HG03097 (cell line): Measurements from ENCODE around the gene GPR37L1.
"Not testable (repeated sequence)": the region's sequence is repeated elsewhere in the genome, so short reads cannot be mapped to it uniquely, and the experiment has no call there.

ENCODE experiments used
- ATAC-seq: cut with Tn5 transposase; IDR thresholded peaks from one replicate; pipeline ENCODE4 v1.9.1; 2021; ENCODE audit not compliant: unreplicated experiment, low FRiP score

GPR37L1 gene

DNA sequence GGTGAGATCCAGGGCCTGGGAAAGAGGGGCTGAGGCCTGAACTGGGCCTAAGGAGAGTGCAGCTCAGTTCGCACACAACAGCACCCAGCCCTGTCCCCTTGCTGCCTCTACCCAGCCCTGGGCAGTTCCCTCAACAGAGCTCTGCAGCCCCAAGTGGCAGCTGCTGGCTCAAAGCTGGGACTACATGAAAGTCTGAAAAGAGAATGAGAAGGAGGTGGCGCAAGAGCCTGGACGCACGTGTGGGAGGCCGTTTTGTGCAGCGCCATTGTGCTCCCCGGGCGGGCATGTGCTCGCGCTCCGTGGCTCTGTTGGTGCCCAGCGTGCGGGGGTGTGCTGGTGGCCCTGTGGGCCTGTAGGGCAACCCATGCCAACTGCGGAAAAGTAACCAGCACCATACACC, 10.3 kb downstream of the GPR37L1 start:
- no peak for ATAC-seq

DNA sequence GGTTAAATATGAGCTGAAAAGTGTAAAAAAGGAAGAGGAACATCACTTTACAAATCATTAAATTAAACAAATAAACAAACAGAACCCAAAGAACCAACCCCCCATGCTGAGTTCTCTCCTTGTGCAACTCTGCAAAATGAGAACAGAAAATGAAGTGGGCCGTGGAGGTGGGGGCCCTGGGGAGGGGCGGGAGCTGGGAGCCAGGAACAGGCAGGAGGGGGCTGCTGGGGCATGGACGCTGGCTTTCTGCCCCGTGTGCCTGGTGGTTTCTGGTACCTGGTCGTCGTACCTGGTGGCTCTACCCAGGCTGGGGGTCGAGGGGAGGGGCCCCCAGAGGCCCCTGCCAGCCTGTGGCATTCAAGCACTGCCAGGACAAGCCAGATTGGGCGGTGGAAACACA, 10.8 kb downstream of the GPR37L1 start:
- no peak for ATAC-seq

DNA sequence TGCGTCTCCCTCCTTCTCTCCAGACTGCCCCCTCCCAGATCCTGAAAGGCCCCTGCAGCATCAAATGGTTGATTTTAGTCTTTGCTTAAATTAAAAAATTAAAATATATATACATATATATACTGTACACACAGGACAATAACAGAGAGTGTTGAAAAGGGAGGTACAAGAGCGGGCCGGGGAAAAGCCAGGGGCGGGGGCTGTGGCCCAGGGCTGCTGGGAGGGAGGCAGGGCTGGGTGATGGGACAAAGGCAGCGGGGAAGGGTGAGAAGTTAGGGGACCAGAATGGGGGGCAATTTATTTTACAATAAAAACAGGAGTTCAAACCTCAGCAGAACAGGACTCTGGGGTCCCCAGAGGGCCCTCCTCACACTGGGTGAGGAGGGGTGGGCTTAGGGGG, 11.3 kb downstream of the GPR37L1 start:
- no peak for ATAC-seq

DNA sequence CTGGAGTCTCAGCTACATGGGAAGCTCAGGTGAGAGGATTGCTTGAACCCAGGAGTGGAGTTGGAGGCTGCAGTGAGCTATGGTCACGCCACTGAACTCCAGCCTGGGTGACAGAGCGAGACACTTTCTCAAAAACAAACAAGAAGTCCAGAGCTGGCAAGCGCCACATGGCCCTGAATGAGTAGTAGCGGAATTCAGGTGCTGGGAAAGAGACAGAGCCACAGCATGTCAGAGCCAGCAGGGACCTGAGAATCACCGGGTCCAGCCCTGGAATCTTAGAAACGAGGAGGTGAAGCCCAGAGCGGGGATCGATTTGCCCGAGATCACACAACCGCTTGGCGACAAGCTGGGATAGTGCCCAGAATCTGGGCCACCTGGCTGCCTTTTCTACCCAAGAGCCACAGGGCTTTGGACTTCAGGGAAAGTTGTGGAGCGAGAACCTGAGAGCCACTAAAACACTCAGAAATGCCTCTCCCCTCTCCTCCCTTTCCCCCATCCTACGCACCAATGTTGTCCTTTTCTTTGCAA, 12.0 kb downstream of the GPR37L1 start:
- ATAC-seq: no peak

DNA sequence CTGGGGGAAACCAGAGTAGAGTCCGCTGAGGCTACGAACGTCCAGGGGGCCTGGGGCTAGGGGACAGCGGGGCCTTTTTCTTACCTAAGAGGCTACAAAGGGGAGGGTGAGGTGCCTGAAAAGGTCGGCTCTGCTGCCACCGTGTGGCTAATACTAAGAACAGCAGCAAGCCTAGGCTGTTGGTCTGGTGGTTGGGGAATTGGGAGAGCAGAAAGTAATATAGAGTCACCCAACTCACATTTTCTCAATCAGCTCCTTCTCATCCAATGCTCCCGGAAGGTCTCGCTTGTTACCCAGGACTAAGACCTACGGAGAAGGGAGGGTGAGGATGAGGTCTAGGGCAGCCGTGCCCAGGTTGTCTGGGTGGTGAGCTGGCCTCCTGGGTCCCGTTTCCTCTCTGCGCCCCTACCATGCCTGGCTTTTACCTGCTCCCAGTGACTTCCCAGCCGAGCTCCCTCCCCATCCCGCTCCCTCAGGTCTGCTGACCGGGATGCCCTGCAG, 12.6 kb downstream of the GPR37L1 start:
- ATAC-seq: no peak

DNA sequence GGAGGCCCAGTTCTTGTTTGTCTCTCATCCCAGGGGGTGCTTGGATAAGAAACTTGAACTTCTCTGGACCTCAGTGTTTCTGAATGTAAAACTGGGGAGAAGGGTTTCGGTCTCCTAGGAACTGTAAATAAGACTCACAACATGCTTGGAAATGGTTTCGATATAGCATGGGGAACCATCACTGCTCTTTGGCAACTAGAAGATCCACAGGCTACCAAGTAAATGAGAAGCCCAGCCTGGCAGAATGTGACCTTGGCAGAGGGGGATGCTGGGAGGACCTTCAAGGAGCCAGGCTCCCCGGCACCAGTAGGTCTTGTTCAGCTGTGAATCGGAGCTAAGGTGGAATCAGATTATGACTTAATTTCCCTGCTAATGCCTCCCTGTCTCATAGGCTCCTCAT, 18.1 kb downstream of the GPR37L1 start:
- ATAC-seq: no peak

DNA sequence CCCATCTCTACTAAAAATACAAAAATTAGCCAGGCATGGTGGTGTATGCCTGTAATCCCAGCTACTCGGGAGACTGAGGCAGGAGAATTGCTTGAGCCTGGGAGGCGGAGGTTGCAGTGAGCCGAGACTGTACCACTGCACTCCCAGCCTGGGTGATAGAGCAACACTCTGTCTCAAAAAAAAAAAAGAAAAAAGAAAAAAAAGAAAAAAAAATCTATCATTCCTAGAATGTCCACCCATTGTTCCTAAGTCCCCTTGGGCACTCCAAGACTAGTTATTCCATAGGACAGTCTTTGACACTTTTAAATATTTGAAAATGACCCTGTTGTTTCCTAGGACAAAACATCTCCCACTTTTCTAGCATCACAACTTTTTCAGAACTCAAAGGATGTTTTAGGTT, 18.8 kb downstream of the GPR37L1 start:
- ATAC-seq: not testable (repeated sequence)

DNA sequence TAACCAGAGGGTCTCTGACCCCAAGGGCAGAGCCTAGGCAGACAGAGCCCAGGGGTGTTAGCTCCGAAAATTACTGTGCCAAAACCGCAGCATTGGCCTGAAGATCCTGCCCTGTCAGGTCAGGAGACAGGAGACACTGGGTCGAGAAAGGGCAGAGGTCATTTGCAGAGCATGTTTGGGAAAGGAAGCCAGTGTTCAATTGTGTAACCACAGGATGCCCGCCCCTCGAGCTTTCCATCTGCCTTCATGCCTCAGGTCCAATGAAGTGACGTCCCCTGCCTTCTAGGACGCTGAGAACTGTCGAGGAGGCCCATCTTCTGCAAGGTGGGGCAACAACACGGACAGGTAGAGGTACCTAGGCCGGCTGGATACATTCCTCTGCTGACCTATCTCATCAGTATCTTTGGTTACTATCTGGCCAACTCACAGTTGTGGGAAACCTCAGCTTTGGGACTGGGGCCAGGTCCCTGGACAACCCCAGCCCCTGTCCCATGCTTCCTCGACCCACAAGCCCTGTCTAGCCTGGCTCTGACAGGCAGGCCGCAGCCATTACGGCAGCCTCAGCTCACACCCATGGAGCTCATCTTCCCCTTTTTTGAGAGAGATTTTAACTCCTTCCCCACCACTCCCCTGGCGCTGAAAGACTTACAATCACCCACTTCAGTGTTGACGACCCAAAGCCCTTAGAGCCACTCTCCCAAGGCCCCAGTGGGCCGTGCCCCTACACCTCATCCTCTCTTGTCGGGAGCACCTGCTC, 20.5 kb downstream of the GPR37L1 start:
- peak; percentile 20 for ATAC-seq

DNA sequence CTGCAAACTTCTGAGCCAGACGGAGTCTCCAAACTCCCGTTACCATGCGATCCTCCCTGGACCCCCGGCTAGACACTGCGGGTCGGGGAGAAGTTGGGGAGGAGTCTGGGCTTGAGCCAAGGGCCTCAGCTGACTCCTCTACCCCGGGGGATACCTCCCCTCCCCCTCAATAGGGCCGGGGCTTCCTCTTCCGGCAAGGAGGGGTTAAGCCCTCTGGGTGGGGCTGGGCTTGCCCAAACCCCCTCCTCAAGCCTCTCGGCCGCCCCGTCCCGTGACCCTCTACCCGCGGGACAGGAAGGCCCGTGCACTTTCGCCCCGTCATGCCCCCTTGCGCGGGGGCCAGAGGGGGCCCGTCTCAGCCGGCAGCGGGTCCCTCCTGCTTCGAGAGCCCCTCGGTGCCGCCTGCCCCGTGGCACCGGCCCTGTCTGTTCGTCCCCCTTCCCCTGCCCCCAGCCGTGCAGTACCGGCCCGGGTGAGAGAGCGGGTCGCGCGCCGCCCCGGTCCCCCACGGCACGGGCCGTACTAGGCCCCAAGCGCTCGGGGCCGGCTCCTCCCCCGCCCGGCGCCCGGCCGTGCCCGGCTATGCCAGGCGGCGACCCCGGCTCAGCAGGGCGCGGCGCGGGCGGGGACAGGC, 21.2 kb downstream of the GPR37L1 start:
- ATAC-seq: peak; percentile 30

DNA sequence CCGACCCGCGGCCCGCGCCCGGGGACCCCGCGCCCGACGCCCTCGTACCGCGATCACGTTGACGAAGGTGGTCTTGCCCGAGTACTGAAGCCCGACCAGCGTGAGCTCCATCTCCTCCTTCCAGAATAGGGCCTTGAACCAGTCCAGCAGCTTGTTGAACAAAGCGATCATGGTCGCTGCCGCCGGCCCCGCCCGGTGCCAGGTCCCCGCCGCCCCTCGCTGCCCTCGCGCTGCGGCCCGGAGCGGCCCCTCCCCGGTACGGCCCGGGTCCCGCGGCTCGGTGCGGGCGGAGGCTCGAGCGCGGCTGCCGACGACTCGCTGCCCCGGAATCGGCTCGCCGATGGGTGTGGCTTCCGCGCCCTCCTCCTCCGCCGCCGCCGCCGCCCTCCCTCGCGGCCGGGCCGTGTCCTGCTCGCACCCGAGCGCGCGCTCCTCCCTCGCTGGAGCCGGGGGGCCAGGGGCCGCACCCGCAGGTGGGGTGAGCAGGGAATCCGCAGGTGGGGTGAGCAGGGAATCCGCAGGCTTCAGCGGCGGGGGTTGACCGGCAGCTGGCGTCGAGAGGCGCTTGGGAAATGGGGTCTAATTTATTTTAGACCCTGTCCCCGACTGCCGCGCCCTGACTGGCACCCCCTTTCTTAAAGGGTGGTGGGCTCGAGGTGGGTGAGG, 21.8 kb downstream of the GPR37L1 start, which contains the start of gene ARL8A:
TSS of gene ARL8A (minus strand) at position 336 of the 666 bp plus-strand sequence. CDS start at position 171, 165 bp downstream.
- peak; percentile 40 for ATAC-seq

DNA sequence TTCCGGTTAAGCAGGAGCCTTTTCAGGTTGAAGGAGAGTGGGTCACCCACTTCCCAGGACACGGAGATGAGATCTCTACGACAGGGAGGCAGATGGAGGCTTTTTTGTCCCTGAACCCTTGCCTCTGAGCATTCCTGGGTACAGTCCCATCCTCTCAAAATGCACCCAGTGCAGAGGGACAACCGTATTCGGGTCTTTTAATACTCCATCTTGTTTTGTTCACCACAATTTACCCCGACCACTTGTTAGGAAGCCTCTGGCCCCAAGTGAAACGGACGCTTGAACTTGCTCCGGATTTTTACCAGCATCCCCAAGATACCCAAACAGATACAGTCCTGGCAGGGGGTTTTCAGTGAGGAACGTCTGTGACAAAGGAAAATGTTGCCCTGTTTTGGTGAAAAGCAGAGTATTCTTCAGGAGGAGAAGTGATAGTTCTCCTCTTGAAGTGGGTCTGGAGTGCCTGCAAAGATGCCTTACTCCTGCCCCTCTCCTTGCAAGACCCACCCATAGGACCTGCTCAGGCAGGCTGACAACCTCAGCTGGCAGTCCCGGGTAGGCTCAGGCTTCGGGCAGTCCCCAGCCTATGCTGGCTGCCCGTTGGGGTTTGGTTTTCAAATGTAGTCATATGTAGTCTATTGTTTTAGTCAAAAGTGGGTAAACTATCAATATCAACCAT, 22.5 kb downstream of the GPR37L1 start:
- ATAC-seq: no peak

DNA sequence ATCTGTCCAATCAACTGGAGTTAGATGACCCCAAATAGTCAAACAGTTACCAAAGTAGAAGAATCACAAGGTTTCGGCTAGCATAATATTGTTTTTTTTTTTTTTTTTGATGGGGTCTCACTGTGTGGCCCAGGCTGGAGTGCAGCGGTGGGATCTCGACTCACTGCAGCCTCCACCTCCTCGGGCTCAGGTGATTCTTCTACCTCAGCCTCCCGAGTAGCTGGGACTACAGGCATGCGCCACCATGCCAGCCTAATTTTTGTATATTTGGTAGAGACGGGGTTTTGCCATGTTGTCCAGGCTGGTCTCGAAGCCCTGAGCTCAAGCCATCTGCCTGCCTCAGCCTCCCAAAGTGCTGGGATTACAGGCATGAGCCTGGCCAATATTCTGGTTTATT, 23.0 kb downstream of the GPR37L1 start:
- ATAC-seq: not testable (repeated sequence)

DNA sequence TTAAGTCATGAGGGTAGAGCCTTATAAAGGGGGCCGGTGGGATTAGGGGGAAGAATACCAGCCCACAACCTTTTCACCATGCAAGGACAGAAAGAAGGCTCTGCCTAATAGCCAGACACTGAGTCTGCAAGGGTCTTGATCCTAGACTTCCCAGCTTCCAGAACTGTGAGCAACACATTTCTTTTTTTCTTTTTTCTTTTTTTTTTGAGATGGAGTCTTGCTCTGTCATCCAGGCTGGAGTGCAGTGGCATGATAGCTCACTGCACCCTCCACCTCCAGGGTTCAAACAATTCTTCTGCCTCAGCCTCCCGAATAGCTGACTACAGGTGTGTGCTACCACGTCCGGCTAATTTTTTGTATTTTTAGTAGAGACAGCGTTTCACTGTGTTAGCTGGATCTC, 23.6 kb downstream of the GPR37L1 start:
- ATAC-seq: no peak

DNA sequence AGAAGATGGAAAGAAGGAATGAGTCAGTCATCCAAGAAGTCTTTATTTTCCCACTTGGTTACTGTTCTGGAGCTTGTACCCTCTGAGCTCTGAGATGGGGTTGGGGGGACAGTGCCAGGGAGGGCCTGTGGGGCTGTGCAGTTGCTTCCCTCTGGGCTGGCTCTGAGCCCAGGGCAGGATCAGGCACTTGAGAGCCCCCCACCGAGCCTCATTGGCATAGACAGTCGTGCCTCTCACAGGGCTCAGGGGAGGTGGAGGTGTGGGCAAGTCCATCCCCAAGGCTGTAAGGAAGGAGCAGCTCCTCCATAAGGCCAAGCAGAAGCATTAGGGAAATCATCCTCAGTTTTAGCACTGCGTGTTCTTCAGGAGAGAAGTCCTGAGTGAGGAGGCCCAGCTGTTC, 24.3 kb downstream of the GPR37L1 start:
- no peak for ATAC-seq

DNA sequence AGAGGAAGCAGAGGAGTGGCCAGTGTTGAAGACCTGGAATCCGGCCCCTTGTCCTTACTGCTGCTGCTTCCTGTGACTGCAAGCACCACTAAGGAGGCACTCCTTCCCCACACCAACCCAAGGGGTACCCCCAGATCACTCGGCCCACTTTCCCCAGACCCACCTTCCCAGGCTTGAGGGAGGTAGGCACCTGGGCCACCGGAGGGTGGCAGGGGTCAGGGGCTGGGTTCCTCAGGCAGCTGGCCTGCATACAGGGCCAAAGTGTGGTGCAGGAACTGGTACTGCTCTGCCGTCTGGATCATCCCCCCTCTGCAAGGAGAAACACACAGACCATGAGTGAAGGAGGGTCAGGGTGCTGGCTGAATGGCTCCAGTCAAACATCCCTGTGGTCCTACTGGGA, 25.7 kb downstream of the GPR37L1 start:
- no peak for ATAC-seq

DNA sequence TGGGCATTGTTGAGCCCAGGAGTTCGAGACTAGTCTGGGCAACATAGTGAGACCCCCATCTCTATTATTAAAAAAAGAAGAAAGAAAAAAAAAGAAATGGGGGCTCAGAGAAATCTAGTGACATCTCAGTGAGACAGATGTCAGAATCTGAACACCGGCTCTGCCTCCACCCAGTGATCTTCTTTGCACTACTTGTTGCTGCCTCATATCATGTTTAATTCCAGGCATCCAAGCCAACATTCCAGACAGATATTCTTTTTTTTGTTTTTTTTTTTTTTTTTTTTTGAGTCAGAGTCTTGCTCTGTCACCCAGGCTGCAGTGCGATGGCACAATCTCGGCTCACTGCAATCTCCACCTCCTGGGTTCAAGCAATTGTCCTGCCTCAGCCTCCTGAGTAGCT, 26.8 kb downstream of the GPR37L1 start:
- no peak for ATAC-seq

DNA sequence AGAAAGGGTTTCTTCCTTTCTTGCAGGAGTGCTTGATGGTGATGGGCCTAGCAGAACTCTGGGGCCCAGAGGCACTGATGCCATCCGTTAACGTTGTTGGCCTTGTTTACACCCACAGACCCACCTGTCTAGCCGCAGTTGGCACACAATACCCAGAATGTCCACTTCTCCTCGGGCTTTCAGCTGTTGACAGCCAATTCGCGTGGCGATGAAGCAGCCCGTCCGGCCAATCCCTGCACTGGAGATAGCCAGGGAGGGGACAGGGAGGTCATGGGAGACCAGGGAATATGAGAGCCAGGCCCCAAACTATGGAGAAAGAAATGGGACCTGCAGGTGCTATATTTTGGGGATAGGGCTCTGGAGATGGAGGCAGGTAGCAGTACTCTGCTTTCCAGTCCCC, 27.5 kb downstream of the GPR37L1 start:
- no peak for ATAC-seq

DNA sequence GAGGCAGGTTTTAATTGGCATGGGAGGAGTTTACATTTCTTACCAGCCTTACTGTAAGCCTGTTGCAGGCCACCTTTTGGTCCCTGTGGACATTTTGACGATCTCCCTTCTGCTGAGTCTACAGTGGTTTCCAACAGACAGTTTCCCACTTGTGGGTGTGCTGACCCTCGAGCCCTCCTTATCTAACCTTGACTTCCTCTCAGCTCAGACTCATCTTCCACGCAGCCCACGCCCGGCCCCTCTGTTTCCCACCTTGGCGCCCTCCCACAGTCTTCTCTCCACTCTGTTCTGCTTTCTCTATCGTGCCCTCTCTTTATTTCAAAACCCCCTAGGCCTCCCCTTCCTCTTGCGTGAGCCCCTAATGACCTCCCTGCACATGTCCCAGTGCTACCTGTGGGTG, 27.9 kb downstream of the GPR37L1 start:
- ATAC-seq: no peak

DNA sequence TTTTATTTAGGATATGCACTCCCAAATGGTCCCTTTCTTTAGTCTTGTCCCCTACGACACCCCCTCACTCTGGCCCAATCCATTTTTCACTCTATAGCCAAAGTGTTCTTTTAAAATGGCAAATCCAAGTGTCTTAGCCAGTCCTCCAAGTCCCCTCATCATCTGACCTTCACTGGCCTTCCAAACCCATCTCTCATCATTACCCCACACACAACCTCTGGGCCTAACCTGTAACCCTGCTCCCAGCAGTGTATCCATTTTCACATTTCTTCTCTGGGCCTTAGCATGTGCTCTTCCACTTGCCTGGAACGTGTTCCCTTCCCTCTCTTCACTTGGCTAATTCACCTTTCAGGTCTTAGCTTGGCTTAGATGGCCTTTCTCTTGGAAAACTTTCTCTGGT, 28.3 kb downstream of the GPR37L1 start:
- ATAC-seq: no peak

DNA sequence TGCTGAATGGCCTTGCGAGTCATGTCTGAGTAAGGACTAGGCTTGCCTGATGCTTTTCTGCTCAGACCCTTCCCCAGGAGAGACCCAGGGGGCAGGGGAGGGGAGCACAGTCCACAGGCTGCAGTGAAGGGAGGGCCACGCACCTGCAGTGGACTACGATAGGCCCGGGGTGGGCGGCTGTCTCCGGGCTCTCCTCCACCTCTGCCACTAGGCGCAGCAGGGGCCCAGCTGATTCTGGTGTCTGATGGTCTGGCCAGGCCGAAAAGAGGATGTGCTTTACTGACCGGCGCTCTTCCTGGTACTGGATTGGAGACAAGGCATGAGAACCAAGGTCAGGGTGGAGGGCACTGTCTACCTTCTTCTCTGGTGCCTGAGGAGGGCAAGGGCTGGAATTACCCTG, 29.7 kb downstream of the GPR37L1 start:
- no peak for ATAC-seq

DNA sequence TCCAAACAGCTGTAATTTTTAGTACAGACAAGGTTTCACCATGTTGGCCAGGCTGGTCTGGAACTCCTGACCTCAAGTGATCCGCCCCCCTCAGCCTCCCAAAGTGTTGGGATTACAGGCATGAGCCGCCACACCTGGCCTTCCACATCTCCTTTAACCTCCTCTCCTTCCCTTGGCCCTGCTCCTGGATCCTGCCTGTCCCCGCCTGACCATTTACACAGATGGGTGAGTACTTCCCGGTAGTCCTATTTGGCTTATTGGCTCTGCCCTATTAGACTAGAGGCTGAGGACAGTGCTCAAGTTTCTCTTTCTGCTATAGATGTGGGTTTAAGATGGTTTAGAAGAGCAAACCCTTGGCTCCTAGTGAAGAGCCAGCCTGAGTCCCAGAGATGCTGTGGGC, 30.6 kb downstream of the GPR37L1 start:
- no peak for ATAC-seq
